HCT116 (cell line): ENCODE results near the gene ZBTB17.

ENCODE experiments used
- CEBPB ChIP-seq: IDR thresholded peaks from 2 replicates; pipeline ENCODE4 v1.6.1; 2012; ENCODE audit warnings: low read depth
- EZH2 ChIP-seq: fragments of 200-600 bp; sonication (generic); IDR thresholded peaks from 2 replicates; pipeline ENCODE4 v1.6.1; 2017; ENCODE audit warnings: antibody characterized with exemption, mixed run types
- EZH2phosphoT487 ChIP-seq: fragments of 200-600 bp; IDR thresholded peaks from 2 replicates; pipeline ENCODE4 v1.6.1; 2018; ENCODE audit warnings: antibody characterized with exemption, borderline replicate concordance
- FOSL1 ChIP-seq: IDR thresholded peaks from 2 replicates; pipeline ENCODE4 v1.6.1; 2012; ENCODE audit warnings: low read depth
- POLR2A ChIP-seq: IDR thresholded peaks from 2 replicates; pipeline ENCODE4 v1.7.0; 2011; ENCODE audit warnings: borderline replicate concordance; ENCODE audit not compliant: insufficient read depth, insufficient read length; ENCODE audit errors: extremely low read depth
- SIN3A ChIP-seq: IDR thresholded peaks from 2 replicates; pipeline ENCODE4 v1.6.1; 2012; ENCODE audit warnings: low read depth
- YY1 ChIP-seq: IDR thresholded peaks from 2 replicates; pipeline ENCODE4 v1.6.1; 2011; ENCODE audit warnings: low read length, low read depth, moderate library complexity, mild to moderate bottlenecking; ENCODE audit not compliant: insufficient replicate concordance; ENCODE audit errors: extremely low read depth
- ZBTB33 ChIP-seq: IDR thresholded peaks from 2 replicates; pipeline ENCODE4 v1.6.1; 2011; ENCODE audit warnings: mild to moderate bottlenecking, low read length, moderate library complexity; ENCODE audit not compliant: insufficient replicate concordance; ENCODE audit errors: extremely low read depth
- ZNF274 ChIP-seq: fragments of 200-500 bp; sonication (Bioruptor generic); IDR thresholded peaks from 2 replicates; pipeline ENCODE4 v1.6.1; 2014; ENCODE audit warnings: mild to moderate bottlenecking, low read depth, low read length, inconsistent platforms
- TF ChIP-seq, protein P1 (sequence below), 3 experiments: fragments of 200-600 bp in 1 of 3; sonication (generic) in 1 of 3; IDR thresholded peaks in 2 of 3; conservative IDR thresholded peaks in 1 of 3; 2 replicates each; pipeline ENCODE4 v1.5.1; 2012 to 2017; ENCODE audit warnings: low read depth in 2 of 3, low read length in 2 of 3, antibody characterized with exemption in 1 of 3, borderline replicate concordance in 1 of 3, control low read depth in 1 of 3, mild to moderate bottlenecking in 1 of 3, mixed read lengths in 1 of 3, mixed run types in 1 of 3, moderate library complexity in 1 of 3; ENCODE audit not compliant: insufficient read depth in 1 of 3

DNA sequence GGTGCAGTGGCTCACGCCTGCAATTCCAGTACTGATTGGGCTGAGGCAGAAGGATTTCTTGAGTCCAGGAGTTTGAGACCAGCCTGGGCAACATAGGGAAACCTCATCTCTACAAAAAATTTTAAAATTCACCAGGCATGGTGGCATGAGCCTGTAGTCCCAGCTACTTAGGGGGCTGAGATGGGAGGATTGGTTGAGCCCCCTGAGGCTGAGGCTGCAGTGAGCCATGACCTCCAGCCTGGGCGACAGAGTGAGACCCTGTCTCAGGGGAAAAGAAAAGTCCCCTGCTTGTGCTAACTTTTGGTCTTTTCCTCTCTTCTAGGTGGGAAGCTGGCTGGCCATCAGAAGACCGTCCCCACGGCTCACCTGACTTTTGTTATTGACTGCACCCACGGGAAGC lies 29.7 kb upstream of the ZBTB17 start:
- TF ChIP-seq EZH2phosphoT487 (no peak), ZBTB33 (no peak), POLR2A (no peak), CEBPB (no peak), EZH2 (no peak), SIN3A (no peak), ZNF274 (no peak), FOSL1 (no peak), YY1 (no peak)
- TF ChIP-seq, protein P1, sequence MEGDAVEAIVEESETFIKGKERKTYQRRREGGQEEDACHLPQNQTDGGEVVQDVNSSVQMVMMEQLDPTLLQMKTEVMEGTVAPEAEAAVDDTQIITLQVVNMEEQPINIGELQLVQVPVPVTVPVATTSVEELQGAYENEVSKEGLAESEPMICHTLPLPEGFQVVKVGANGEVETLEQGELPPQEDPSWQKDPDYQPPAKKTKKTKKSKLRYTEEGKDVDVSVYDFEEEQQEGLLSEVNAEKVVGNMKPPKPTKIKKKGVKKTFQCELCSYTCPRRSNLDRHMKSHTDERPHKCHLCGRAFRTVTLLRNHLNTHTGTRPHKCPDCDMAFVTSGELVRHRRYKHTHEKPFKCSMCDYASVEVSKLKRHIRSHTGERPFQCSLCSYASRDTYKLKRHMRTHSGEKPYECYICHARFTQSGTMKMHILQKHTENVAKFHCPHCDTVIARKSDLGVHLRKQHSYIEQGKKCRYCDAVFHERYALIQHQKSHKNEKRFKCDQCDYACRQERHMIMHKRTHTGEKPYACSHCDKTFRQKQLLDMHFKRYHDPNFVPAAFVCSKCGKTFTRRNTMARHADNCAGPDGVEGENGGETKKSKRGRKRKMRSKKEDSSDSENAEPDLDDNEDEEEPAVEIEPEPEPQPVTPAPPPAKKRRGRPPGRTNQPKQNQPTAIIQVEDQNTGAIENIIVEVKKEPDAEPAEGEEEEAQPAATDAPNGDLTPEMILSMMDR (IDR thresholded peaks at IDR 0.05 in 2 of 3, conservative IDR thresholded peaks at IDR 0.05 in 1 of 3; ENCODE audit: borderline replicate concordance in 1 of 3, insufficient read depth in 1 of 3, low read depth in 2 of 3, low read length in 2 of 3), result no peak
